ENCODE results near the gene SORCS2.

SORCS2 gene

DNA sequence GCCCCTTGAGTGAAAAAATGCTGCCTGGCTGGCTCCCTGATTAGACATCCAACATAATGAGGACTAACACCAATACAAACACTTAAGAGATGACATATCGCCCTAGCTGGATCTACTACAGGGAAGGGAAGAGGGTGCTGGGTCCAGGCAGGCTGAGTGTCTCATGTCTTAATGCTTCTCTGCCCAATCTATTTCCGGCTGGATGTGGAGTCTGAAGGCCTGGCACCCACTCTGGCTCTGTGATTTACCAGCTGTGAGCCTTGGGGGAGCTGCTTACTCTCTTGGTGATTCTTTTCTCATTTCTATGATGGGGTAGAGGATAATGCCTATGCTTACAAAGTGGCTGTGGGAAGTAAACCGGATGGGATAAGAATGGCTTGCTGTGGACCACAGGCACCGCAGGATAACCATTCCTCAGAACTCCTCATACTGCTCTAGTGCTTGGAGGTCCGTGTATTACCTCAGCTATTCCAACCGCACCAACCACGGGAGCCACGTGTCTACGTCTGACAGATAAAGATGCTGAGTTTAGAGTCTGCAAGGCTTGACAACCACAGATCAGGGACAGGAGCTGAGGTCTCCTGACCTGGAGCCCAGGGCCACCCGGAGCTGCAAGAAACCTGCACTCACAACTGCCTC is 585.7 kb downstream of the SORCS2 start:
- TF ChIP-seq POLR2A (IDR thresholded peaks at IDR 0.05; ENCODE audit: low read length): no peak
- TF ChIP-seq GATA1 (IDR thresholded peaks at IDR 0.05; ENCODE audit: low read depth, low read length): no peak
- DNase-seq: no peak

DNA sequence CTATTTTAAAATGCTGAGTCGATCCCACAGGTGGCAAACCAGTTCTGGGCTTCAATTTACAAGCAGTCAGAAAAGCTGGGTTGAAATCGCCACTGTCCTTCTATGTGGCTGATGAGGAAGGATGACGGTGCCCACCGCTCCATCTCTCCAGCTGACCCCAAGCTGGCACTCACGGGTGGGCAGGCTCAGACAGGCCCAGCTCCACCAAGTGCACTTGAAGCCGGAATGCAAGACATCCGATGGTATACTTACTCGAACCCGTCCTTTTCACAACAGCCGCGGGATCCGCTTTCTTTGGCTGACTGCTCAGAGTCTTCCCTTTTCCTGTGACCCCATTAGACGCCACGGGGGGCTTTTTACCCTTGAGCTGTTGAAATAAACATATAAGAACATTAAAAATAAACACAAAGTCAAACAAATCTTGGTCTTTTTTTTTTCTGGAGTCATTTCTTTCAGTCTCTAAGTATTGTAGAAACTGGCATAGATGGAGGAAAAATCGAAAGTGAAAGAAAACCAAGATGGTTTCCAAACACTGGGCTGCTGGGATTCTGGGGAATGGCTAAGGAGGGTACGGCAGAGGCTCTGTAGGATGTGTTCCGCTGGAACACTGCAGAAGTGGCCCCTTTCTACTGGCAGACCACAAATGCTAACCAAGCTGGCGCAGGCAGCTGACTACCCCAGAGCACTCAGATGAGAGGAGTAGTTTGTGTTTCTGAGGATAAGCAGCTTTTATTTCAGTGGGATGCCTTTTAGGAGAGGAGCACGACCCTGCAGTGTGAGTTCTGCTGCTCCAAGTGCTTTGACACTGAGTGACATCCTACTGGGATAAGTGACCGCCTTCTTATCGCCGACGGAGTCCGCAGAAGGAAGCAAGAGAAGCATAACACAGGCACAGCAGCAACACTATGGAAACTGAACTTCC is 586.4 kb downstream of the SORCS2 start:
- no peak for TF ChIP-seq GATA1 (IDR thresholded peaks at IDR 0.05; ENCODE audit: low read depth, low read length)
- no peak for TF ChIP-seq POLR2A (IDR thresholded peaks at IDR 0.05; ENCODE audit: low read length)
- DNase-seq: no peak

DNA sequence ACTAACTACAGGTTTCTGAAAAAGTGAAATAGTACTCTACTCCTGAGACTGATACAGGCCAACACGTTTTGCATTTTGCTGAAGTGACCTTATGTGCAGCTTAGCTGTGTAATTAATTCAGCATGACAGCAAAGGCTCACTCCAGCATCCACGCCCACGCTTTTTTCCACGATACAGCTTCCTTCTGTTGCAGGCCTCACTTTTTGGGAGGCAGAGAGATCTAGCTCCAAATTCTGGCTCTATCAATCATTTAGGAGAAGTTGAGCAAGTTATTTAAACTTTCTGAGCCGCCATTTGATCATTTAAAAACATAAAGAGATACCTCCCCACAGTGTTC is 587.1 kb downstream of the SORCS2 start:
- DNase-seq: no peak

DNA sequence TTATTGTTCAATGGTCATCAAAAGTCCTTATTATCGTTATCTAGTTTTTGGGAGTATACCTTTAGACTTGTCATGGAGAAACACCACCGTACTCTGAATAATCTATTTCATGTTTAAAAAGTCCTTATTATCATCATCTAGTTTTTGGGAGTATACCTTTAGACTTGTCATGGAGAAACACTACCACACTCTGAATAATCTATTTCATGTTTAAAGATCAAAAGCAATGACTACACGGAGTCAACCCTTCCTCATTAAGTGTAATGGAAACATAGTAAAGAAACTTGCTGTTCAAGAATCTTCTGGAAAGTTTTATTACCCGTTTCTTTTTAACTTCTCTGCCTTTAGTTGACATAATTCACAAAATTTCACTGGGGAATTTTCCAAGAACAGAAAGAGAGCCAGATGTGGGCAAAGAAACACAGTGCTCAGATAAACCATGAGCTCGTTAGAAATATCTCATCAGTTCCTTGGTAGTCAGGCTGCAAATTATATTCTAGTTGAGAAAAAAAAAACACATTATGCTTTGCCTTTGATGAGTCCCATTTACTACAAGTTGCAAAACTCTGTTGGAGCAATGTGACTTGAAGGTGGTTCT is 588.5 kb downstream of the SORCS2 start:
- DNase-seq: no peak
- TF ChIP-seq POLR2A (IDR thresholded peaks at IDR 0.05; ENCODE audit: low read length) (no peak), GATA1 (IDR thresholded peaks at IDR 0.05; ENCODE audit: low read depth, low read length) (no peak)

More for the DNA sequence above, 587.1 kb downstream of the SORCS2 start:
- TF ChIP-seq GATA1 (IDR thresholded peaks at IDR 0.05; ENCODE audit: low read depth, low read length) (no peak), POLR2A (IDR thresholded peaks at IDR 0.05; ENCODE audit: low read length) (no peak)

DNA sequence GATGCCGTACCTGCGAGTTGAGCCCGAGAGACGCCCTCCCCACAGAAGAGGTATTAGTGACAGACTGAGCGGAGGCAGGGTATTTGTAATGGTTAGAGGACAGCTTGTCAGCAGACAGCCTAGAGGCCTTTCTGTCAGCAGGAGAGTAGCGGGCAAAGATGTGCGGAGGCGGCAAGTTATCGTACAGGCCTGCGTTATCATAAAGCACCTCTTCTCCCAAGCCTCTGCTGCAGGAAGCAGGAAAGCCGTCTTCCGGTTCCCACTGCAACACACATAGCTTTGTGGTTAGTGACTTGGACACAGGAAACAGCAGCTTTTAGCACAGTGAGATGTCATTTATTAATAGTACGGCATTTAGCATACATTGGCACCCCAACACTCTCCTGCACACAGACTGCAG is 589.0 kb downstream of the SORCS2 start:
- TF ChIP-seq GATA1 (IDR thresholded peaks at IDR 0.05; ENCODE audit: low read depth, low read length) (no peak), POLR2A (IDR thresholded peaks at IDR 0.05; ENCODE audit: low read length) (no peak)
- no peak for DNase-seq

DNA sequence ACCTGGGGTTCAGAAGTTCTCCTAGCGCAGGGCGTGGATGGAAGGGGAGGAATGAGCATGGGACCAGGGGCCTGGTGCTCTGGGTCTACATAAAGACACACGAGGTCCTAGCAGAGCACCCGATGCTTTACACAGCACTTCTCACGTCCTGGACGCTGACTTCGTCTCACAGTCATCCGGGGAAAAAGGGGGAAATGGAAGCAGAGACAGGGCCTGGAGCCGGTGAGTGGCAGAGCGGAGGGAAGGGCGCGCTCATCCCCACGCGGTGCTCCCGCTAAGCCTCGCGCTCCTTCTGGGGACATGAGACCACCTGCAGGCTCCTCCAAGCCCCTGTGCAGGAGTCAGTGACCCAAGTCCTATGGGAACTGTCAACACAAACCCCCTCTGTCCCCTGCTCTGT is 589.7 kb downstream of the SORCS2 start:
- DNase-seq: no peak
- no peak for TF ChIP-seq GATA1 (IDR thresholded peaks at IDR 0.05; ENCODE audit: low read depth, low read length)
- no peak for TF ChIP-seq POLR2A (IDR thresholded peaks at IDR 0.05; ENCODE audit: low read length)

GRCh38 chr4:7782783-7783182 is 590.4 kb downstream of the SORCS2 start:
- no peak for TF ChIP-seq GATA1 (IDR thresholded peaks at IDR 0.05; ENCODE audit: low read depth, low read length)
- TF ChIP-seq POLR2A (IDR thresholded peaks at IDR 0.05; ENCODE audit: low read length): no peak
- no peak for DNase-seq

DNA sequence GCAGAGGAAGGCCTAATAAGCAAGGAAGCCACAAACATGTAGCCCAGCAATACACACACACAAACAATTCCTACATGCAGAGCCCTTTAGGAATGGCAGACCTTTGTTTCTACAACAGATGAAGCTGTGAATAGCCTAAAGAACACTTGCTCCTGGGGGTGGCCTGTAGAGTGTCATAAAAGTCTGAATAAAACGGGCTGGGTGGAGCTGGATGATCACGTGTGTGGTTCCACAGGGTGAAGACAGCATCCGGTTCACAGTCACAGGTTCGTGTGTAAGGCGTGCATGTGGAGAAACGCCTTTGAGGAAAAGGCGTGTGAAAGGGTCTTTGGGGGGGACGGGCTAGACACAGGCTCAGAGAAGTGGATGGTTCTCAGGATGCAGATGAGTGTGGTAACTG is 591.2 kb downstream of the SORCS2 start:
- DNase-seq: no peak
- TF ChIP-seq GATA1 (IDR thresholded peaks at IDR 0.05; ENCODE audit: low read depth, low read length) (no peak), POLR2A (IDR thresholded peaks at IDR 0.05; ENCODE audit: low read length) (no peak)

DNA sequence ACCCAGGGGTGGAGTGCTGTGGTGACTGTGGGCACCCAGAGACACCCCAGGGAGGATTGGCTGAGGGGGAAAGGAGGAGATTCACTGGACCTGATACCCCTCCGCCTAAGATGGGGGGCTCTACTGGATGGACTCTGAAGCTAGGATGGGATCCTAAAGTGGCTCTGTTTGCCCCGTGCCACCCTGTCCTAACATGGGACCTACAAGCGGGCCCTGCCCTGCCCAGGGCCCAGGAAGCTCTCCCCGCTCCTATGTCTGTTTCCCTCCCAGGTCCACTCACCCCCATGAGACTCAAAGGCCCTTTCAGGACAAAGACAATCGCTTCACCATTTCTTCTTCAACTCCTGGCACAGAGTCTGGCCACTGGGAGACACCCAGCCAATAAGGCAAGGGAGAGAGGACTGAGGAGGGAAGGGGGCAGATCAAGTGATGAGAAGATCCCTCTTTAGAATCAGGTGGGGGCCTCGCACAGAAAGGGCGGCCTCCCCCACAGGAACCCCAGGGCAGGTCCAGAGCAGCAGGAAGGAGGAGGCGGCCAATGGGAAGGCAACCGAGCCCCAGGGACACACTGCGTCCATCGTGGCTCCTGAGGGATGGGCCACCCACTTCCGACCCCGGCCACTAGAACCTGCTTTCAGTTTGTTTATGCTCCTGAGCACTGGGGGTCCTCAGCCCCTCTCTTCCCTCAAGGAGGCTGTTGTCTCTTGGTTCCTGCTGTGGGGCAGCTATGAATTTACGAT is 592.0 kb downstream of the SORCS2 start:
- DNase-seq: no peak
- TF ChIP-seq GATA1 (IDR thresholded peaks at IDR 0.05; ENCODE audit: low read depth, low read length) (no peak), POLR2A (IDR thresholded peaks at IDR 0.05; ENCODE audit: low read length) (no peak)

- TF ChIP-seq POLR2A (IDR thresholded peaks at IDR 0.05; ENCODE audit: low read length) (no peak), GATA1 (IDR thresholded peaks at IDR 0.05; ENCODE audit: low read depth, low read length) (no peak)
- no peak for DNase-seq
These were observed 592.7 kb downstream of the SORCS2 start for GRCh38 chr4:7785017-7785416.

DNA sequence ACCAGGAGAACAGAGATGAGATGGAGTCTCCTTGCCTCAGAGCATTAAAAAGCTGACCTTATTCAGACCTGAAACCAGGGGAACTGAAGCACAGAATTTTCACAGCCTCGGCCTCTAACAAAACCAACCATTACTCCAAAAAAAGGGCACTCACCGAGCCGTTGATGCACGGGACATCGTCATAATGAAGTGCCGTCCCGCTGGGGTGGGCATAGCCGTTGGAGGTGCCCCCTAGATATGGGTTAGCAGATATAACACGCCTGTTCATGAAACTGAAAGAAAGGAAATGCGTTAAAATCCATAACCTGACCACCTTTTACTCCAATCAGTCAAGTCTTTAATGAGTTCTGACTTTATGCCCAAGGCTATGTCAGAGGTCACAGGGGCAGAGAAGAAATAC is 593.7 kb downstream of the SORCS2 start:
- DNase-seq: no peak

DNA sequence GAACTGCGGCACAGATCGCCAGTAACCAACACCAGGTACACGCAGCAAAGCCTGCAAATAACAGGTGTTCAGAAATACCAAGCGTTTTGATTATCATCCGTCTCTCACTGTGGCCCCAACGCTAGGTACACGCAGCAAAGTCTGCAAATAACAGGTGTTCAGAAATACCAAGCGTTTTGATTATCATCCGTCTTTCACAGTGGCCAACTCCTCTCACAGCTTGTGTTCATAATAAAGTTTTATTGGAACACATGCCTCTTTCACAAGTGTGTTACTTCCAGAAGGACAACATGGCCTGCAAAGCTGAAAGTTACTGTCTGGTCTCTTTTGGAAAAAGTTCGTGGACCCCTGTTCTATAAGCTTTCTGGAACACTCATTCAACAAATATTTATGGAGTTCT is 594.2 kb downstream of the SORCS2 start:
- TF ChIP-seq POLR2A (IDR thresholded peaks at IDR 0.05; ENCODE audit: low read length): no peak
- no peak for TF ChIP-seq GATA1 (IDR thresholded peaks at IDR 0.05; ENCODE audit: low read depth, low read length)
- no peak for DNase-seq

More for the DNA sequence above, 593.7 kb downstream of the SORCS2 start:
- TF ChIP-seq GATA1 (IDR thresholded peaks at IDR 0.05; ENCODE audit: low read depth, low read length) (no peak), POLR2A (IDR thresholded peaks at IDR 0.05; ENCODE audit: low read length) (no peak)

DNA sequence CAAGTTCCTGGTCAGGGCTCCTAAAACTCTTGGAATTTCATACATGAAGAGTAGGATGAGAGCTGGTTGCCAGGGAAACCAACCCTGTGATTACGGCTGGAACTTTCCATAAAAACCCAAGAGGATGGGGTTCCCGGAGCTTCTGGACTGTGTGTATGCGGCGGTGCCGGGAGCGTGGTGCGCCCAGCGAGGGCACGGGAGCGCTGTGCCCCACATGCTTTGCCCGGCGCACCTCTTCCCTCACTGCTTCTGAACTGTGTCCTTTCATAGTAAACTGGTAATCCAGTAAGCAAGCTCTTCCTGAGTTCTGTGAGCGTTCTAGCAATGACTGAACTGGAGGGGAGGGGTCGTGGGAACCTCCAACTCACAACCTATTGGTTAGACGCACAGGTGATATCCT is 594.7 kb downstream of the SORCS2 start:
- no peak for DNase-seq
- TF ChIP-seq GATA1 (IDR thresholded peaks at IDR 0.05; ENCODE audit: low read depth, low read length) (no peak), POLR2A (IDR thresholded peaks at IDR 0.05; ENCODE audit: low read length) (no peak)

- DNase-seq: no peak
- no peak for TF ChIP-seq GATA1 (IDR thresholded peaks at IDR 0.05; ENCODE audit: low read depth, low read length)
- no peak for TF ChIP-seq POLR2A (IDR thresholded peaks at IDR 0.05; ENCODE audit: low read length)
These were observed 595.4 kb downstream of the SORCS2 start for GRCh38 chr4:7787681-7788141.
